NCI-H345 (cell line): ENCODE data around the gene AUH.

Experiments used
- DNase-seq: peaks from one replicate; lab custom pipeline; 2025; lab: John Stamatoyannopoulos, UW

Gene AUH

GRCh38 chr9:91246846-91247245 is 114.9 kb downstream of the AUH start:
- DNase-seq: no peak

- no peak for DNase-seq
Observed at GRCh38 chr9:91245431-91246313, 116.0 kb downstream of the AUH start.

- no peak for DNase-seq
Observed at GRCh38 chr9:91243029-91243428, 118.7 kb downstream of the AUH start.

- no peak for DNase-seq
Observed at GRCh38 chr9:91241909-91242308, 119.8 kb downstream of the AUH start.

GRCh38 chr9:91240596-91241165 is 121.0 kb downstream of the AUH start:
- no peak for DNase-seq

- DNase-seq: no peak
Observed at GRCh38 chr9:91239367-91240111, 122.2 kb downstream of the AUH start.

GRCh38 chr9:91234523-91234922 is 127.2 kb downstream of the AUH start:
- DNase-seq: no peak

GRCh38 chr9:91231619-91232018 is 130.1 kb downstream of the AUH start:
- DNase-seq: no peak

- no peak for DNase-seq
Observed at GRCh38 chr9:91223000-91223399, 138.7 kb downstream of the AUH start.

- no peak for DNase-seq
Observed at GRCh38 chr9:91222457-91222856, 139.3 kb downstream of the AUH start.

- DNase-seq: no peak
Observed at GRCh38 chr9:91221332-91221731, 140.4 kb downstream of the AUH start.

GRCh38 chr9:91220491-91221135 is 141.1 kb downstream of the AUH start:
- no peak for DNase-seq

GRCh38 chr9:91220021-91220420 is 141.7 kb downstream of the AUH start:
- no peak for DNase-seq

GRCh38 chr9:91219557-91219956 is 142.2 kb downstream of the AUH start:
- DNase-seq: no peak

- DNase-seq: no peak
Observed at GRCh38 chr9:91217388-91217787, 144.3 kb downstream of the AUH start.

GRCh38 chr9:91214867-91215266 is 146.9 kb downstream of the AUH start:
- no peak for DNase-seq

- no peak for DNase-seq
Observed at GRCh38 chr9:91214086-91214485, 147.6 kb downstream of the AUH start.

GRCh38 chr9:91212596-91213243 is 149.0 kb downstream of the AUH start:
- DNase-seq: no peak

- no peak for DNase-seq
Observed at GRCh38 chr9:91211919-91212318, 149.8 kb downstream of the AUH start.

GRCh38 chr9:91211414-91211813 is 150.3 kb downstream of the AUH start:
- DNase-seq: no peak

- DNase-seq: no peak
Observed at GRCh38 chr9:91210318-91210717, 151.4 kb downstream of the AUH start.

GRCh38 chr9:91208837-91209236 is 152.9 kb downstream of the AUH start:
- no peak for DNase-seq
